MM.1S (cell line): ENCODE measurements around the gene RSRC1.

Source experiments
- CTCF ChIP-seq: fragments of 300-600 bp; sonication (generic); IDR thresholded peaks from 2 replicates; pipeline ENCODE4 v1.5.1; 2016; ENCODE audit warnings: antibody characterized with exemption, low read length, mixed read lengths
- EZH2 ChIP-seq: fragments of 300-600 bp; sonication (generic); optimal IDR thresholded peaks from 2 replicates; pipeline ENCODE3; 2017; ENCODE audit warnings: low read depth, mild to moderate bottlenecking, antibody characterized with exemption, low read length, mixed read lengths
- EZH2phosphoT487 ChIP-seq: fragments of 300-600 bp; sonication (generic); IDR thresholded peaks from 2 replicates; pipeline ENCODE4 v1.6.1; 2018; ENCODE audit warnings: antibody characterized with exemption, low read length

DNA sequence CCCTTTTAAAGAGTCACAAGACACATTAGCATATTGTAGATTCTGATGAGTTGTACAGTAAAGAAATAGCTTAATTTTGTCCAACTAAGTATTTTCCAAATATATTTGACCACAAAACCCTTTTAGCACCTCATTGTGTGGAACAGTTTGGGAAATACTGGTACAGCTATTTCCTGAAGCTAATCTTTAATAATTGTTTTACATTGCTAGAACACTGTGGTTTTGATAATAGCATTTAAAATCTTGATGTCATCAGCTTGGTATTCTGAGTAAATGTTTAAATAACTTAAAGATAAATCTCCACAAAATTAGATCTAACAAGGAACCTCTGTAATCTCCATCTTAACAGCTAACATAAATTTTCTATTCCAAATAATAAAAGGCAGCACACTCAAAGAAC lies 321.1 kb downstream of the RSRC1 start:
- TF ChIP-seq CTCF, result no peak
- TF ChIP-seq EZH2phosphoT487, result no peak
- no peak for TF ChIP-seq EZH2
